A549 (cell line): Measurements from ENCODE around the gene TMEM132D. TPM values are rescaled to one million over a fixed set of nuclear protein-coding genes. Genes with fewer than 3 reads are reported as not detected.

Experiments
- ATAC-seq, 2 experiments: fragments of 200-7000 bp in 1 of 2; fragments of >200 bp in 1 of 2; cut with Nextera tagmentation in 1 of 2; cut with Tn5 transposase in 1 of 2; 3 replicates each; pipeline versions ENCODE4 v1.8.0 to v1.9.1; 2018 to 2020; ENCODE audit warnings: mild to moderate bottlenecking in 1 of 2, moderate library complexity in 1 of 2
- CTCF ChIA-PET: fragments of 300-600 bp; sonication (Branson Sonifier 250); formaldehyde crosslinking; extraction: SDS; loops from one replicate; lab custom pipeline; 2021; ENCODE audit warnings: antibody characterized with exemption, inconsistent platforms; lab: Yijun Ruan, JAX
- POLR2A ChIA-PET: fragments of 350-600 bp; formaldehyde crosslinking; extraction: SDS; loops from one replicate; lab custom pipeline; 2021; ENCODE audit warnings: antibody characterized with exemption, inconsistent platforms; lab: Yijun Ruan, JAX
- DNase-seq, 2 experiments: peaks; one replicate each; pipeline versions ENCODE4 v3.0.0 to v3.0.0-alpha.2; 2011 to 2016; ENCODE audit warnings: low read depth in 1 of 2, low spot score in 1 of 2
- FAIRE-seq: peaks from 2 replicates; lab custom pipeline; 2011; peaks lifted over from hg19 to GRCh38; lab: Jason Lieb, UNC
- H3K27ac ChIP-seq, 2 experiments: fragments of >200 bp; sonication (Bioruptor Twin); formaldehyde crosslinking; 3 replicates each; pipeline ENCODE4 v1.5.1; 2016 to 2017
- H3K4me1 ChIP-seq: fragments of >200 bp; sonication (Bioruptor Twin); formaldehyde crosslinking; 3 replicates; pipeline ENCODE4 v1.6.1; 2016
- H3K4me2 ChIP-seq: fragments of >200 bp; sonication (Bioruptor Twin); formaldehyde crosslinking; 3 replicates; pipeline ENCODE4 v1.6.1; 2016
- H3K4me3 ChIP-seq: fragments of >200 bp; sonication (Bioruptor Twin); formaldehyde crosslinking; 3 replicates; pipeline ENCODE4 v1.5.1; 2016
- H3K9me3 ChIP-seq: fragments of >200 bp; sonication (Bioruptor Twin); formaldehyde crosslinking; 3 replicates; pipeline ENCODE4 v1.6.1; 2016
- CBX8 ChIP-seq: fragments of 200-600 bp; sonication (generic); IDR thresholded peaks from 2 replicates; pipeline ENCODE4 v1.6.1; 2016
- CEBPB ChIP-seq, 2 experiments: fragments of >200 bp in 1 of 2; sonication (Bioruptor Twin) in 1 of 2; formaldehyde crosslinking in 1 of 2; IDR thresholded peaks; 2 replicates each; pipeline ENCODE4 v1.6.1; 2012 to 2016
- CHD2 ChIP-seq: fragments of 150-350 bp; IDR thresholded peaks from 2 replicates; pipeline ENCODE4 v1.6.1; 2014; ENCODE audit warnings: low read length; ENCODE audit not compliant: partially characterized antibody
- E2F6 ChIP-seq: IDR thresholded peaks from 2 replicates; pipeline ENCODE4 v1.6.1; 2012; ENCODE audit warnings: low read depth, borderline replicate concordance
- ELK1 ChIP-seq: fragments of 150-350 bp; IDR thresholded peaks from 2 replicates; pipeline ENCODE4 v1.6.1; 2014; ENCODE audit warnings: low read depth, mild to moderate bottlenecking, low read length
- ESRRA ChIP-seq: fragments of 150-350 bp; IDR thresholded peaks from 2 replicates; pipeline ENCODE4 v1.6.1; 2014; ENCODE audit warnings: mild to moderate bottlenecking, low read length, borderline replicate concordance
- FOSB ChIP-seq: fragments of 250-450 bp; sonication (Bioruptor Pico); IDR thresholded peaks from 2 replicates; pipeline ENCODE4 v1.5.0; 2020; ENCODE audit warnings: mild to moderate bottlenecking, moderate library complexity
- HDAC2 ChIP-seq: fragments of 200-600 bp; sonication (generic); IDR thresholded peaks from 2 replicates; pipeline ENCODE4 v1.6.1; 2016
- HEYL ChIP-seq: fragments of 250-450 bp; sonication (Bioruptor Pico); IDR thresholded peaks from 2 replicates; pipeline ENCODE4 v1.8.0; 2021; ENCODE audit warnings: mild to moderate bottlenecking, moderate library complexity
- HMGXB4 ChIP-seq: fragments of 250-450 bp; sonication (Bioruptor Pico); IDR thresholded peaks from 2 replicates; pipeline ENCODE4 v1.5.0; 2021; ENCODE audit warnings: mild to moderate bottlenecking, moderate library complexity, borderline replicate concordance
- HOXA7 ChIP-seq: fragments of 250-450 bp; sonication (Bioruptor Pico); IDR thresholded peaks from 2 replicates; pipeline ENCODE4 v1.5.0; 2020; ENCODE audit warnings: mild to moderate bottlenecking, moderate library complexity
- HOXB5 ChIP-seq: fragments of 250-450 bp; sonication (Bioruptor Pico); IDR thresholded peaks from 2 replicates; pipeline ENCODE4 v1.5.0; 2020; ENCODE audit warnings: mild to moderate bottlenecking, moderate library complexity
- KDM5A ChIP-seq: fragments of 200-600 bp; sonication (generic); IDR thresholded peaks from 2 replicates; pipeline ENCODE4 v1.6.1; 2016; ENCODE audit warnings: antibody characterized with exemption, mild to moderate bottlenecking
- NFE2L2 ChIP-seq: fragments of 150-350 bp; conservative IDR thresholded peaks from 2 replicates; pipeline ENCODE4 v1.6.1; 2014; ENCODE audit warnings: low read length
- NR3C1 ChIP-seq: fragments of >200 bp; sonication (Bioruptor Twin); formaldehyde crosslinking; IDR thresholded peaks from 3 replicates; pipeline ENCODE4 v1.6.1; 2017
- PBX3 ChIP-seq: IDR thresholded peaks from 2 replicates; pipeline ENCODE4 v1.6.1; 2012
- REST ChIP-seq: fragments of 200-600 bp; sonication (generic); IDR thresholded peaks from 2 replicates; pipeline ENCODE4 v1.6.1; 2016; ENCODE audit warnings: antibody characterized with exemption, mild to moderate bottlenecking, moderate library complexity
- RFX5 ChIP-seq: fragments of 450-650 bp; IDR thresholded peaks from 2 replicates; pipeline ENCODE4 v1.7.1; 2014; ENCODE audit warnings: antibody characterized with exemption, mild to moderate bottlenecking, moderate library complexity
- USF2 ChIP-seq: fragments of 450-650 bp; IDR thresholded peaks from 2 replicates; pipeline ENCODE4 v1.6.1; 2014; ENCODE audit warnings: antibody characterized with exemption
- WGBS: methylation state at CpG from one replicate; pipeline ENCODE4 v1.1.6; 2017; ENCODE audit errors: missing lambda C conversion rate; 5-methylcytosine and 5-hydroxymethylcytosine counted together
- polyA plus RNA-seq, 4 experiments: library from polyadenylated mRNA; depleted of rRNA in 3 of 4; stranded (reverse); fragments of >200 nt; fragmentation: RNase III in 1 of 4; extraction: RNeasy Plus Mini Kit Qiagen cat#74134 plus additional on column Dnase treatment in 1 of 4; gene quantifications; 2 replicates in 3 of 4; 3 replicates in 1 of 4; pipeline ENCODE4 v1.2.3, GENCODE V29; 2011 to 2017

TMEM132D gene
- polyA plus RNA-seq, 2 of the 4 experiments (the other 2 are of a cell fraction): not detected

GRCh38 chr12:129701631-129702101 is 202.2 kb downstream of the TMEM132D start:
- Histone ChIP-seq H3K4me1 (no peaks in the 10 kb centered on the region), H3K9me3 (no peaks in the 10 kb centered on the region)
- FAIRE-seq: no peak
- TF ChIP-seq NFE2L2: no peak
- TF ChIP-seq CHD2: no peak
- no peak for TF ChIP-seq HOXA7
- TF ChIP-seq USF2: no peak
- no peak for TF ChIP-seq RFX5
- TF ChIP-seq KDM5A: no peak
- TF ChIP-seq HEYL (CRISPR knock-in tag): no peak
- TF ChIP-seq E2F6: no peak
- TF ChIP-seq CEBPB (IDR thresholded peaks at IDR 0.05): no peak
- TF ChIP-seq, all 56 proteins: peak for 0
- ChIA-PET POLR2A (no interaction called here), CTCF (interaction anchor here (0.6 kb wide), 1 partner anchor 509 kb away, joined by 4 read pairs; no protein-coding TSS in a partner anchor)
- WGBS: 27% methylated on average over 9 of the region's 9 CpGs
- ATAC-seq (no peak), DNase-seq (no peak)
- no peak overlapping the region for H3K27ac ChIP-seq
- no peak overlapping the region for H3K4me2 ChIP-seq
- H3K4me3 ChIP-seq: no peak overlapping the region

- ChIA-PET POLR2A (no interaction called here), CTCF (no interaction called here)
- no peaks in the 10 kb centered on the region for H3K9me3 ChIP-seq
- DNase-seq (no peak), ATAC-seq (no peak), FAIRE-seq (no peak)
- H3K4me2 ChIP-seq: no peak overlapping the region
- H3K4me1 ChIP-seq: no peaks in the 10 kb centered on the region
- H3K27ac ChIP-seq: no peak overlapping the region
- no peak overlapping the region for H3K4me3 ChIP-seq
- TF ChIP-seq USF2 (no peak), ESRRA (no peak), HOXB5 (CRISPR knock-in tag) (no peak), RFX5 (no peak), HDAC2 (no peak), PBX3 (no peak), NR3C1 (no peak), REST (no peak), ELK1 (no peak), CBX8 (no peak), HMGXB4 (CRISPR knock-in tag) (no peak), HOXA7 (no peak), FOSB (CRISPR knock-in tag) (no peak)
- 47% methylated on average over 11 of the region's 22 CpGs for WGBS
Observed at GRCh38 chr12:129700036-129700435, 203.8 kb downstream of the TMEM132D start.
